Spleen (tissue), 11 donors: ENCODE measurements around the gene EAF1. TPM values are rescaled to one million over a fixed set of nuclear protein-coding genes. Genes with fewer than 3 reads are reported as not detected.

Source experiments
- DNase-seq: peaks from one replicate; pipeline ENCODE4 v3.0.0-alpha.2; 2020
- H3K27ac ChIP-seq, 8 donors: fragments of 200-600 bp; sonication (generic) in 7 of 8; 1 replicate in 4 of 8; 2 replicates in 4 of 8; pipeline versions ENCODE4 v1.5.0 to v1.8.0; 2016 to 2021; ENCODE audit warnings: inconsistent platforms in 4 of 8, mild to moderate bottlenecking in 4 of 8, moderate library complexity in 1 of 8
- H3K27me3 ChIP-seq, 7 donors: fragments of 200-600 bp; sonication (generic) in 6 of 7; replicated peaks in 1 of 7; 1 replicate in 4 of 7; 2 replicates in 3 of 7; pipeline versions ENCODE4 v1.5.0 to v1.8.0; 2016 to 2021; ENCODE audit warnings: inconsistent platforms in 3 of 7, mild to moderate bottlenecking in 1 of 7
- H3K36me3 ChIP-seq, 6 donors: fragments of 200-600 bp; sonication (generic) in 5 of 6; 1 replicate in 4 of 6; 2 replicates in 2 of 6; pipeline versions ENCODE4 v1.5.0 to v1.8.0; 2016 to 2021; ENCODE audit warnings: inconsistent platforms in 2 of 6
- H3K4me1 ChIP-seq, 6 donors: fragments of 200-600 bp; sonication (generic) in 5 of 6; 1 replicate in 3 of 6; 2 replicates in 3 of 6; pipeline versions ENCODE4 v1.5.0 to v1.8.0; 2016 to 2021; ENCODE audit warnings: inconsistent platforms in 3 of 6
- H3K4me3 ChIP-seq, 8 donors: fragments of 200-600 bp; sonication (generic) in 7 of 8; 1 replicate in 4 of 8; 2 replicates in 4 of 8; pipeline versions ENCODE4 v1.5.0 to v1.8.0; 2016 to 2021; ENCODE audit warnings: inconsistent platforms in 4 of 8, mild to moderate bottlenecking in 4 of 8, moderate library complexity in 2 of 8
- H3K9me3 ChIP-seq, 8 donors: fragments of 200-600 bp; sonication (generic) in 7 of 8; 1 replicate in 4 of 8; 2 replicates in 4 of 8; pipeline versions ENCODE4 v1.5.0 to v1.8.0; 2016 to 2021; ENCODE audit warnings: inconsistent platforms in 4 of 8
- CTCF ChIP-seq, 11 experiments: fragments of 200-600 bp in 7 of 11; fragments of 450-650 bp in 4 of 11; sonication (generic) in 4 of 11; IDR thresholded peaks in 8 of 11; conservative IDR thresholded peaks in 3 of 11; 1 replicate in 7 of 11; 2 replicates in 4 of 11; pipeline versions ENCODE4 v1.4.0 to v1.8.0; 2016 to 2021; ENCODE audit warnings: antibody characterized with exemption in 11 of 11, inconsistent platforms in 4 of 11, mild to moderate bottlenecking in 1 of 11
- POLR2A ChIP-seq, 3 donors: fragments of 450-650 bp; IDR thresholded peaks; one replicate each; pipeline ENCODE4 v1.5.1; 2017; ENCODE audit warnings: antibody characterized with exemption in 3 of 3, mild to moderate bottlenecking in 1 of 3
- POLR2AphosphoS5 ChIP-seq, 3 donors: sonication (generic); formaldehyde crosslinking; IDR thresholded peaks; one replicate each; pipeline ENCODE4 v1.5.1; 2017; ENCODE audit warnings: antibody characterized with exemption in 3 of 3
- WGBS, 5 donors: extraction: QIAGEN DNeasy Blood & Tissue Kit in 3 of 5; methylation state at CpG; one replicate each; pipeline versions ENCODE4 v1.1.5 to v1.1.7; 2013 to 2018; 5-methylcytosine and 5-hydroxymethylcytosine counted together
- intact Hi-C: fragments of 100-400 bp; cut with DNase I; formaldehyde crosslinking; loops from one replicate; pipeline ENCODE4 v1.15.0; 2023; ENCODE audit warnings: low total_unique reads
- polyA plus RNA-seq, 3 donors: library from polyadenylated mRNA; stranded (reverse); fragments of 200-250 nt; gene quantifications; one replicate each; pipeline ENCODE4 v1.2.1, GENCODE V29; 2013
- small RNA-seq, 4 donors: library from RNA; depleted of rRNA; stranded (forward); fragments of <200 nt; gene quantifications; one replicate each; pipeline ENCODE3, GENCODE V24; 2016
- total RNA-seq, 7 donors: library from RNA; depleted of rRNA in 3 of 7; stranded (reverse); fragments of >200 nt in 3 of 7; fragmentation: NEBNext Ultra II Directional in 4 of 7; extraction: Animal tissue kit (Norgen Biotek cat#: 25700) in 4 of 7; gene quantifications; one replicate each; pipeline versions ENCODE4 v1.1.0 to v1.2.1, GENCODE V29; 2016 to 2021
- donor health status: healthy with polysubstance abuse.
- donor health status: DM: no; HTN: no; CAD: no; lungs with moderate emphysema.
- donor health status: DM: no; HTN: no; CAD: no.
- donor health status: Bipolar disorder and iron deficiency.
- donor health status: healthy.
- donor health status: DM: no; HTN: no; CAD: no.
- donor health status: DM: yes; HTN: yes; CAD: no.

The EAF1 gene
- total and polyA plus RNA-seq, 10 donors = 3.0 to 40.8 (median 22.4) TPM

- no peak overlapping the region for H3K4me3 ChIP-seq
- H3K27ac ChIP-seq = no peak overlapping the region
- H3K4me1 ChIP-seq = no peaks in the 10 kb centered on the region
- no peak for TF ChIP-seq POLR2A (IDR thresholded peaks at IDR 0.05)
- intact Hi-C loops = no loop called here
- no peaks in the 10 kb centered on the region for H3K9me3 ChIP-seq
- peaks cover 0 to 14% (median 0%) of the 10 kb centered on the region in 6 donors for H3K36me3 ChIP-seq
- no peaks in the 10 kb centered on the region for H3K27me3 ChIP-seq
- WGBS, 5 donors = 93 to 99% (median 94%) methylated on average over 9 of the region's 9 CpGs
- DNase-seq = no peak
These were observed 60.6 kb downstream of the EAF1 start for GRCh38 chr3:15488002-15488401.

- TF ChIP-seq POLR2AphosphoS5 (IDR thresholded peaks at IDR 0.05) (no peak), POLR2A (IDR thresholded peaks at IDR 0.05) (no peak), CTCF (IDR thresholded peaks at IDR 0.05 in 8 of 11, conservative IDR thresholded peaks at IDR 0.05 in 3 of 11) (no peak)
- Histone ChIP-seq H3K9me3 (no peaks in the 10 kb centered on the region), H3K4me3 (no peak overlapping the region), H3K36me3 (peaks cover 0 to 14% (median 0%) of the 10 kb centered on the region in 6 donors), H3K4me1 (no peaks in the 10 kb centered on the region), H3K27me3 (no peaks in the 10 kb centered on the region), H3K27ac (no peak overlapping the region)
- 83 to 97% (median 91%) methylated on average over 2 of the region's 2 CpGs for WGBS, 5 donors
- no peak for DNase-seq
- intact Hi-C loops = no loop called here
These were observed 62.8 kb downstream of the EAF1 start for GRCh38 chr3:15490158-15490557.

GRCh38 chr3:15491143-15491542 lies 63.7 kb downstream of the EAF1 start:
- no peak for TF ChIP-seq POLR2A (IDR thresholded peaks at IDR 0.05)
- H3K9me3 ChIP-seq = no peaks in the 10 kb centered on the region
- 85 to 92% (median 89%) methylated on average over 8 of the region's 8 CpGs for WGBS, 5 donors
- intact Hi-C loops = no loop called here
- H3K27me3 ChIP-seq = no peaks in the 10 kb centered on the region
- no peak overlapping the region for H3K4me3 ChIP-seq
- no peak overlapping the region for H3K27ac ChIP-seq
- H3K4me1 ChIP-seq = no peaks in the 10 kb centered on the region
- no peak for DNase-seq
- peaks cover 0 to 14% (median 0%) of the 10 kb centered on the region in 6 donors for H3K36me3 ChIP-seq

Small RNA genes within 50 kb of the gene (small RNA-seq; reads per million reads assigned to genes)
- 0 reads per million in 4 donors for gene RNU6-1024P

Other genes starting within 250 kb of the EAF1 start
- 10 to 100 TPM; 42.2 to 72.3 (median 49.9) TPM for gene CAPN7, start 221.4 kb upstream of the EAF1 start, total RNA-seq
- 10 to 100 TPM; 10.8 to 13.6 (median 11.2) TPM for gene CAPN7, start 221.4 kb upstream of the EAF1 start, polyA plus RNA-seq
- gene SH3BP5, start 95.0 kb upstream of the EAF1 start, total RNA-seq = 10 to 100 TPM; 46.6 to 75.0 (median 62.3) TPM
- gene SH3BP5, start 95.0 kb upstream of the EAF1 start, polyA plus RNA-seq = 10 to 100 TPM; 36.4 to 46.0 (median 39.7) TPM
- 10 to 100 TPM; 13.4 to 18.8 (median 15.9) TPM for gene METTL6, start 54 bp upstream of the EAF1 start, total RNA-seq
- 10 to 100 TPM in 2 of 3 donors, 1 to 10 TPM in 1; 6.4 to 11.4 (median 10.2) TPM for gene METTL6, start 54 bp upstream of the EAF1 start, polyA plus RNA-seq
- 10 to 100 TPM in 1 of 7 donors, 1 to 10 TPM in 6; 5.4 to 29.8 (median 7.1) TPM for gene COLQ, start 94.1 kb downstream of the EAF1 start, total RNA-seq
- gene COLQ, start 94.1 kb downstream of the EAF1 start, polyA plus RNA-seq = 1 to 10 TPM; 1.9 to 6.3 (median 3.2) TPM
- 10 to 100 TPM; 19.6 to 30.1 (median 25.5) TPM for gene HACL1, start 174.0 kb downstream of the EAF1 start, total RNA-seq
- 10 to 100 TPM; 18.2 to 22.4 (median 19.0) TPM for gene HACL1, start 174.0 kb downstream of the EAF1 start, polyA plus RNA-seq
- 10 to 100 TPM; 13.3 to 43.7 (median 23.9) TPM for gene BTD, start 174.1 kb downstream of the EAF1 start, total RNA-seq
- 1 to 10 TPM; 3.9 to 6.3 (median 6.0) TPM for gene BTD, start 174.1 kb downstream of the EAF1 start, polyA plus RNA-seq